HTR-8/SVneo (cell line): ENCODE data around the gene ABHD8.

Experiments used
- DNase-seq: peaks from one replicate; pipeline ENCODE4 v3.0.0; 2011; ENCODE audit warnings: low spot score, mixed read lengths; ENCODE audit not compliant: insufficient read length
- FAIRE-seq: peaks from 2 replicates; lab custom pipeline; 2011; peaks lifted over from hg19 to GRCh38; lab: Jason Lieb, UNC

ABHD8 gene

GRCh38 chr19:17303167-17303939 is at the start of gene ABHD8:
ABHD8 (minus strand) TSS chr19:17303425; CDS start chr19:17301616, 1,809 bp downstream.
- FAIRE-seq: peak; percentile 95
- peak; percentile 97 for DNase-seq

DNA sequence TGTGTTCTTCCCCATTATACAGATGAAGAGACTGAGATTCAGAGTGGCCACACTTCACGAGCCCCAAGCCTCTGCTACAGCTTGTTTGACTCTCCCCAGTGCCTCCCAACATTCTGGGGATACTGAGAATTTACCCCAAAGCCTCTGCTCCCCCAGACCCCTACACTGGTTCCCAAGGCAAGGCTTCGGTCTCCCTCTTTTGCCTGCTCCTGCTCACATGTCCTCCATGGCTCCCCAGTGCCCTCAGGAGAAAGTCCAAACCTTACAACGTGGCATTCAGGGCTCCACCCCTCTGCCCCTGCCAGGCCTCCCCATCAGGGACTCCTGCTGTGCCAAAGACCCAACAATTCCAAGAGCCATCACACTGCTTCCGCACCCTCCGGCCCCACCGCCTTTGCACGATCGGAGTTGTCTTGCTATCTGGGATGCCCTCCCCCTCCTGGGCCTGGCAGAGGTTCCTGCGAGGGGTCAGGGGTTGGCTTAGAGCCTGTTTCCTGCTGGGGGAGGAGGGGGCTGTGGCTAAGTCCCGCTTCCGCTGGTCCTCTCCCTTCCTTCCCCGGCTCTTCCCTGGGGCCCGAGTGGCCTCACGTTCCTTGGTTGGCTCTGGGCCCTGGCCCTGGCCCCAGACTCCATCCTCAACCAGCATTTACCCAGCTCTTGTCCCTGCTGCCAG is 49.5 kb upstream of the ABHD8 start:
- DNase-seq: no peak
- no peak for FAIRE-seq

DNA sequence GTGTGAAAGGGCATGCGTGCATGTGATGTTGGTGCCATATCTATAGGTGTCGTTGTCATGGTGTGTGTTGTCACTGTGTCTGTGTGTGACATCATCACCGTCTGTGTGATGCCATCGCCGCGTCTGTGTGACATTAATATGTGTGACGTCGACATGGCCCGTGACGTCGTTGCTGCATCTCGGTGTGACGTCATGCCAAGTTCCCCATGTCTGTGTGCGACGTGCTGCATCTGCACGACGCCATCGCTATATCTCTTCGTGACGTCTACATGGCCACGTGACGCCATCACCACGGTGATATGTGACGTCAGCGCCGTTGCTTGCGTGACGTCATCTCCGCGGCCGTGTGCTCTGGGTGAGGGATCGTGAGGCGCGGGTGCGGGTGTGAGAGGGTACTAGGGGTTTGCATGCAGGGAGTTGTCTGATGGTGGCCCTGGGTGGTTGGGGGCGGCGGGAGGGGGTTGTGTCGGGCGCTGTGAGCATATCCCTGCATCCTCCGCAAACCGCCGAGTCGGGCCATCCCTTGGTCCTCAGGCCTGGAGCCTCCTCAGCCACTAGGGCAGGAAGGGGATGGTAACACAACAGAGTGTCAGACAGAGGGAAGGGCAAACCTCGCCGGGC is 48.7 kb upstream of the ABHD8 start:
- FAIRE-seq (peak; percentile 86), DNase-seq (no peak)

DNA sequence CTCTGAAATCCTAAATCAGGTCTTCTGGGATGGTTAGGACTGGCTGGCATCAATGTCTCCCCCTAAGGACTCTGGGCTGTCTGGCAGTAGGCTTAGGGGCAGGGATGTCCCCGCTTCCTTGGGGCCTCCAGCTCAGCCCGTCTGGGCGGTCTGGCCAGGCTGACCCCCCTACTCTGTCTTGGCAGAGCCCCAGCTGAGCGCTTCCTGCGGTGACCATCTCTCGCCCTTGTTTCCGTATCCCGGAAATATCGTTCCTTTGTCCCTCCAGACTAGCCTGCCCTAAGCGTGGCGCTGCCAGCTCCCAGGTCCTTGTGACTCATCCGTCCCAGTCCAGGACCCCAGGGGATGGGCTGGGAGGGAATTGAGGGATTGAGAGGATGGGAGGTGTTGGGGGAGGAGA is 45.5 kb upstream of the ABHD8 start:
- FAIRE-seq: no peak
- peak; percentile 93 for DNase-seq

DNA sequence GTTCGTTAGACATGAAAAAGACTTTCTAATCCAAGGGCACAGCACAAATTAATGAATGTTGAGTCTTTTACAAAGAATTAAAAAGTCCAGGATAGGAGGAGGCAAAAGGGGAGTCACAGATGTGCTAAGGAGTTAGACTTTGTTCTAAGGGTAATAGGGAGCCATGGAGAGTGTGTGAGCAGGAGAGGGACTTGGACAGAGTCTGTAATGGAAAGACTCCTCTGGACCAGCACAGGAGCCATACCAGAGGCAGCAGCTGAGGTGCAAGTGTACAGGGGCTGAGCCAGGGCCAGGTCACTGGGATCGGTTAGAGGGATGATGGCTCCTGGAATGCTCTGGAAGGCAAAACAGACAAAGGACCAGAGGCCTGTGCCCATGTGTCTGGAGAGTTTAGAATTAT is 44.7 kb upstream of the ABHD8 start:
- no peak for FAIRE-seq
- DNase-seq: no peak

GRCh38 chr19:17347361-17347760 is 44.1 kb upstream of the ABHD8 start:
- DNase-seq: no peak

GRCh38 chr19:17346109-17346671 is 43.0 kb upstream of the ABHD8 start:
- DNase-seq (peak; percentile 88), FAIRE-seq (peak; percentile 82)

More at GRCh38 chr19:17347361-17347760, 44.1 kb upstream of the ABHD8 start:
- no peak for FAIRE-seq

DNA sequence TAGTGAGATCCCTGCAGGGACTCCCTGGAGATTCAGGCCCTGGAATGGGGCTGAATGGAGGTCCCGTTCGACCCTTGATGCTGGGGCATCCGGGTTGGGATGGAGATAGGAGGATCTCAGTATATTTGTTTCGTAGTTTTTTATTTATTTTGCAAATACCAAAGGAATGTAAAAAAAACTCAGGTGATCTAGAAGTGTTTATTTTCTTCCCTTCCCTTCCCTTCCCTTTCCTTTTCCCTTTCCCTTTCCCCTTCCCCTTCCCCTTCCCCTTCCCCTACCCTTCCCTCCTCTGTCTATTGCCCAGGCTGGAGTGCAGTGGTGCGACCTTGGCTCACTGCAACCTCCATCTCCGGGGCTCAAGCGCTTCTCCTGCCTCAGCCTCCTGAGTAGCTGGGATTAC is 38.6 kb upstream of the ABHD8 start:
- FAIRE-seq (no peak), DNase-seq (no peak)

DNA sequence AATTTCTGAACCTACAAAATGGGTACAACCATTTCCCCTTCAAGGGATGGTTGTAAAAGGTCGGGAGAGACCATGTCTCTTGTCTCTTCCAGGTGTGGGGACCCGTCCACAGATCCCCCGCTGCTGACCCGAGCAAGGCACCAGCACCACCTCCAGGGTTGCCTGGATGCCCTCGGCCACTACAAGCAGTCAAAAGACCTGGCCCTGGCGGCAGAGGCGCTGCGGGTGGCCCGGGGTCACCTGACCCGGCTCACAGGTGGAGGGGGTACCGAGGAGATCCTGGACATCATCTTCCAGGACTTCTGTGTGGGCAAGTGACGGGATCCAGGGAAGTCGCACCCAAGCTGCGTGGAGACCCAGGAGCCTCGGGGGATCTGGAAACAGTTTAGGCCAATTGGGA is 38.2 kb upstream of the ABHD8 start:
- DNase-seq (no peak), FAIRE-seq (no peak)

DNA sequence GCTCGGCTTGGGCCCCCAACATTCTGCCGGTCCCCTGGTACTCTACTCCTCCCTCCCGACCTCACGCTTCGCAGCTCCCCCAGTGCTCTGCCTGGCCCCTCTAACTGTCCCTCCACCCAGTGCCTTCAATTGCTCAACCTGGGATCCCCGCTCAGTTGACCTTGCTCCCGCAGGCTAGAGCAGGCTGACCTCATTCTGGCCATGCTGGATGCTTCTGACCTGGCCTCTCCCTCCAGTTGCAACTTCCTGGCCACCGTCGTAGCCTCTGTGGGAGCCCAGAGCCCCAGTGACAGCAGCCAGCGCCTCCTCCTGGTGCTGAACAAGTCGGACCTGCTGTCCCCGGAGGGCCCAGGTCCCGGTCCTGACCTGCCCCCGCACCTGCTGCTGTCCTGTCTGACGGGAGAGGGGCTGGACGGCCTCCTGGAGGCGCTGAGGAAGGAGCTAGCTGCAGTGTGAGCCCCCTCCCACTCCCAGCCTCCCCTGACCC is 37.7 kb upstream of the ABHD8 start:
- DNase-seq: no peak
- FAIRE-seq: no peak

DNA sequence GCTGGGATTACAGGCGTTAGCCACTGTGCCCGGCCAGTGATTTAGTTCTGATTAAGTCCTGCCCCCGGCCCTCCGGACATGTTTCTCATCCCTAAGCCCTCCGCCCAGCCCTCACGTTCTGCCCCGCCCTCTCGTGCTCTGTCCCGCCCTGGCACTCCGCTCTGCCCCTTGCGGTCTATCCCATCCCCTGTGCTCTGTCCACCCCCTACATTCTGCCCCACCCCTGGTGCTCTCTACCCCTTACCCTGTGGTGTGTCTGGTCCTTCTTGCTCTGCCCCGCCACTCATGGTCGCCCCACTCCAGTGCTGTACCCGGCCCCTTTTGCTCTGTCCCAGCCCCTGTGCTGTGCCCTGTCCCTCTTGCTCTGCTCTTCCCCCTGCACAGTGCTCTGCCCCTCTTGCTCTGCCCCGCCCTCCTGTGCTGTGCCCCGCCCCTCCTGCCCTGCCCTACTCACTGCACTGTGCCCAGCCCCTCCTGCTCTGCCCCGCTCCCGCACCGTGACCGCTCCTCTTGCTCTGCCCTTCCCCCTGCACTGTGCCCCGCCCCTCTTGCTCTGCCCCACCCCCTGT is 37.2 kb upstream of the ABHD8 start:
- FAIRE-seq (no peak), DNase-seq (no peak)

DNA sequence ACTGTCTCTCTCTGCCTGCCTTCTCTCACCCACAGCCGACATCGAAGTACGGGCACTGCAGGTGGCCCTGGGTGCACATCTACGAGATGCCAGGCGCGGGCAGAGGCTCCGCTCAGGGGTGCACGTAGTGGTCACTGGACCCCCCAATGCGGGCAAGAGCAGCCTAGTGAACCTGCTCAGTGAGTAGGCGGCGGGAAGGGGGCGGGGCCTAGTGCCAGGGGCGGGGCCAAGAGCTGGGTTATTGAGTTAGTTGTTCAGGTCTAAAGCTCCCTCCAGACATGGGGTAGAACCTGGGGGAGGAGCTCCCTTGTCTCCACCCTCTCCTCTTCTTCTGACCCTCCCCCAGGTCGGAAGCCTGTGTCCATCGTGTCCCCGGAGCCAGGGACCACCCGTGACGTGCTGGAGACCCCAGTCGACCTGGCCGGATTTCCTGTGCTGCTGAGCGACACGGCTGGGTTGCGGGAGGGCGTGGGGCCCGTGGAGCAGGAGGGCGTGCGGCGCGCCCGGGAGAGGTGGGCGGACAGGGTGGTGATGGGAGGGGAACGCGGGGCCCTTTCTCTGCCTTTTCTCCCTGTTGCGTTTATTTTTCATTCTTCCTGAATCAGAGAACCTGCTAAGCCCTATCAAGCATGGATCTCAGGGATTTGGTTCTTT is 36.0 kb upstream of the ABHD8 start:
- FAIRE-seq: no peak
- DNase-seq: no peak

GRCh38 chr19:17338433-17339078 is 35.3 kb upstream of the ABHD8 start:
- FAIRE-seq: no peak
- no peak for DNase-seq

- FAIRE-seq (peak; percentile 48), DNase-seq (no peak)
Measured at GRCh38 chr19:17337675-17338432, 34.6 kb upstream of the ABHD8 start.

DNA sequence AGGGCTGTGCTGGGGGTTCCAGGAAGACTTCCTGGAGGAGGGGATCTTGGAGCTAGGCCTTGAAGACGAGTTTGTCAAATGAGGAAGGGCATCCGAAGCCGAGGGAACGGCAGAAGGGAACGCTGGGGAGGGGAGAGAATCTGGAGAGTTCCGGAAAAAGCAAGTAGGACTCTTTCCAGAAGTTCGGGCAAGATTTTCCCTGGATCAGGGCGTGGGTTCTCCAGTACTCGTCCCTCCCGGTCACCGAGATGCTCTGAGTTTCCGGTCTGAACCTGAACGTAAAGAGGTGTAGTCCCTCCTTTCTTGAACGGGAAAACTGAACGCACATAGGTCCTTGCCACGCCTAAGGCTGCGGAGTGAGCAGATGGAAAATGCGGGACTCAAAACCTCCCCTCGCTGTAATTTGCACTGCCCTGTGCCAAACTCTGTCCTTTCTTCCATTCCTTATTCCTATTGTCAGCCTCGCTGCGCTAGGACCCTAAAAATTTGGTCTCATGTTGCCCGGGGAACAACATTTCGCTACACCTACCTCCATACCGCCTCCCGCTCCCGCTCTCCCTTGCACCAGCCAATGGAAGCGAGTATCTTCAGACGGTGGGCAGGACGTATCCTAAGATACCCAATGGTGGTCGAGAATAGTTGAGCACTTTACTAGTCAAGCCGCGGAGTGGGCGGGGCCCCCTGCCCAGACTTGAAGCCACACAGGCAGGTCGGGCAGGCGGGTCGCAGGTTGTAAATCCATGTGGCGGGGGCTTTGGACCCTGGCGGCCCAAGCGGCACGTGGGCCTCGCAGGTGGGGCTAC is 33.8 kb upstream of the ABHD8 start, which contains the start of gene GTPBP3:
TSS of gene GTPBP3 (plus strand) at position 682 of the 803 bp plus-strand sequence. CDS start at position 741, 59 bp downstream.
- FAIRE-seq: peak; percentile 96

DNA sequence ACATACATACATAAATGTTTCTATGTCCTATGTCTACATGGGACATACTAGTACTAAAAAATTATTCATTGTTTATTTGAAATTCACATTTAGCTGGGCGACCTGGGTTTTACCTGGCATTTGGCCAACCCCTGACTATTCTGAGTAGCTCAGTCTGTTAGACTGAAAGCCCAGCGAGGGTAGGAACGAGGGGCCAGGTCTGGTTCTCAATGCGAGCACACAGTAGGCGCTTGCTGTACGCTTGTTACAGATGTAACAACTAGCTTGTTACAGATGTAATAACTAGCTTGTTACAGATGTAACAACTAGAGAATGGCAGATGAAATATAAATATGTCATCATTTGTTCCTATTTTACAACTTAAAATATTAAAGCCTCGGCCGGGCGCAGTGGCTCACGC is 32.4 kb upstream of the ABHD8 start:
- DNase-seq (no peak), FAIRE-seq (no peak)

More for the DNA sequence above, 33.8 kb upstream of the ABHD8 start, which contains the start of gene GTPBP3:
- peak; percentile 98 for DNase-seq
